Measurements from ENCODE around the gene ATXN2. TPM values are rescaled to one million over a fixed set of nuclear protein-coding genes. Genes with fewer than 3 reads are reported as not detected.
"Not testable (repeated sequence)": the region's sequence is repeated elsewhere in the genome, so short reads cannot be mapped to it uniquely, and the experiment has no call there.

ATXN2 gene
- total RNA-seq, 1 donor from 2014 or later: 10.9 TPM

GRCh38 chr12:111573476-111573875, 25.6 kb downstream of the ATXN2 start:
- no peak for DNase-seq (ENCODE audit: low read depth in 2 of 2)

- DNase-seq (ENCODE audit: low read depth in 2 of 2): peak in 1 of 2 donors; percentile 83
Observed at GRCh38 chr12:111570084-111570961, 28.8 kb downstream of the ATXN2 start.

- DNase-seq (ENCODE audit: low read depth in 2 of 2): no peak
Observed at GRCh38 chr12:111569363-111570083, 29.6 kb downstream of the ATXN2 start.

DNA sequence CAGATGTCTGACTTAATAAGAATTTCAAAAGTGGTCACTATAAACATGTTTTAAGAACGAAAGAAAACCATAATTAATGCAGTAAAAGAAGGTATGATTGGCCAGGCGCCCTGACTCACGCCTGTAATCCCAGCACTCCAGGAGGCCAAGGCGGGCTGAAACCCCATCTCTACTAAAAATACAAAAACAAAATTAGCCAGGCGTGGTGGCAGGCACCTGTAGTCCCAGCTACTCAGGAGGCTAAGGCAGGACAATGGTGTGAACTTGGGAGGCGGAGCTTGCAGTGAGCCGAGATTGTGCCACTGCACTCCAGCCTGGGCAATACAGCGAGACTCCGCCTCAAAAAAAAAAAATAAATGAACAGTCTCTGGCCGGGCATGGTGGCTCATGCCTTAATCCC, 38.3 kb downstream of the ATXN2 start:
- DNase-seq (ENCODE audit: low read depth in 2 of 2): not testable (repeated sequence)

DNA sequence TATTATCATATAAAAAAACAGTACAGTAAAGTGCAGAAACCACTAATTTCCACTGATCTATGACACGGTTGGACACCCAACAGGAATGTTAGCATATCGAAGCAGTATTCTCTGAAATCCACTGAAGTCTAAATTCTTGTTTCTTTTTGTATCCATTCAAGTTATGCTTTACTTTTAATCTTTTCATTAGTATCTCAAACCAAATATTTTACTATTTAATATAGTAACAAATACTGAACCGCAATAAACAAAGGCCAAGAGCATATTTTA, 41.1 kb downstream of the ATXN2 start:
- DNase-seq (ENCODE audit: low read depth in 2 of 2): no peak

GRCh38 chr12:111557271-111558106, 41.6 kb downstream of the ATXN2 start:
- no peak for DNase-seq (ENCODE audit: low read depth in 2 of 2)

GRCh38 chr12:111556676-111557075, 42.4 kb downstream of the ATXN2 start:
- no peak for DNase-seq (ENCODE audit: low read depth in 2 of 2)

DNA sequence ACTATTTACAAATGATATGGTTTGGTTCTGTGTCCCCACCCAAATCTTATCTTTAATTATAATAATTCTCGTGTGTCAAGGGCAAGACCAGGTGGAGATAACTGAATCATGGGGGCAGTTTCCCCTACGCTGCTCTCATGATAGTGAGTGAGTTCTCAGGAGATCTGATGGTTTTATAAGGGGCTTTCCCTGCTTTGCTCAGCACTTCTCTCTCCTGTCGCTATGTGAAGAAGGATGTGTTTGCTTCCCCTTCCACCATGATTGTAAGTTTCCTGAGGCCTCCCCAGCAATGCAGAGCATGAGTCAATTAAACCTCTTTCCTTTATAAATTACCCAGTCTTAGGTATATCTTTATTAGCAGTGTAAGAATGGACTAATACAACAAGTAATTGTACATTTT, 43.8 kb downstream of the ATXN2 start:
- DNase-seq (ENCODE audit: low read depth in 2 of 2): not testable (repeated sequence)

DNA sequence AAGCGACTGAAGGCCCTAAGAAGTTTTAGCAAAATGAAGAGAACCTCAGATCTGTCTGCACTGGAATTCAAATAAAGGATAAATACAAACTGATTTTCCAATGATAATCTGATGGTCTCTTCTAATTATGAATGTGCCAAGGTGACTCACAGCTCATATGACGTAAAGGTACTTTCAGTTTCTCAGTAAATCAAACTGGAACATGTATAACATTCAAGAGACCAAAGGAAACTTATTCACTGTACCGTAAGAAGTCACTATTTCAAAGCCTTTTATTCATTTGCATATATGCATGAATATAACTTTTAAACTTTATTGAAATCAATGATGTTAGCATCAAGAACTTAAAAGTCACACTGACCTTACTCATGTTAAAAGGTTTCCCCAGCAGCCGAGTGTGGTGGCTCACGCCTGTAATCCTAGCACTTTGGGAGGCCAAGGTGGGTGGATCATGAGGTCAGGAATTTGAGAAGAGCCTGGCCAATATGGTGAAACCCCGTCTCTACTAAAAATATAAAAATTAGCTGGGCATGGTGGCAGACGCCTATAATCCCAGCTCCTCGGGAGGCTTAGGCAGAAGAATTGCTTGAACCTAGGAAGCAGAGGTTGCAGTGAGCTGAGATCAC, 52.2 kb downstream of the ATXN2 start:
- peak in 1 of 2 donors; percentile 20 for DNase-seq (ENCODE audit: low read depth in 2 of 2)

DNA sequence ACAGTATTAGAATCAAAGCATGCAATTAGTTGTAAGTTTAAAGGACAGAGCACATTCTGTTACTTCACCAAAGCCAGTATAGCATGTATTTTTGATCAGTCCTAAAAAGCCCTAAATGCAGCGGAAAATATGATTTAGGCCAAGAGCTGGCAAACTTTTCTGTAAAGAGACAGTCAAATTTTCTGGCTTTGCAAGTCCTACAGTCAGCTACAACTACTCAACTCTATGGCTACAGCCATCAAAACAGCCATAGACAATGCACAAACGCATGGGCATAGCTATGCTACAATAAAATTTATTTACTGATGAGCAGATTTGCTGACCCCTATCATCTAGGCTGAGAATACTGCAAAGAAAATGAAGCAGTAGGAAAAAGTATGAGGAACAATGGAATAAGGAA, 52.9 kb downstream of the ATXN2 start:
- no peak for DNase-seq (ENCODE audit: low read depth in 2 of 2)

DNA sequence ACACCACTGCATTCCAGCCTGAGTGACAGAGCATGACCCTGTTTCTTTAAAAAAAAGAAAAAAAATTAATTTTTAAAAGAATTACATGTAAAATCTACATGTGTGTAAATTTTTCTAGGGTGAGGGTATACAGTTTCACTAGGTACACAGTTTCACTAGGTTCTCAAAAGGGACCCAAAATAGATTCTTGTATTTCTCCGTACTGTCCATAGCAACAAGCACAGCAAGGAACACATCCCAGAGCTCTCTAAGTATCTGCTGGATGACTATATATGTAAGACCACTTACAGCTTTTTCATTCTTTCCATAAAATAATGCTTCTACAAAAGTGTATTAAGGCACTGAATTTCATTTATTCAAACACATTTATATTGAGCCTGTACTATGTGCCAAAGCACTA, 55.1 kb downstream of the ATXN2 start:
- no peak for DNase-seq (ENCODE audit: low read depth in 2 of 2)

DNA sequence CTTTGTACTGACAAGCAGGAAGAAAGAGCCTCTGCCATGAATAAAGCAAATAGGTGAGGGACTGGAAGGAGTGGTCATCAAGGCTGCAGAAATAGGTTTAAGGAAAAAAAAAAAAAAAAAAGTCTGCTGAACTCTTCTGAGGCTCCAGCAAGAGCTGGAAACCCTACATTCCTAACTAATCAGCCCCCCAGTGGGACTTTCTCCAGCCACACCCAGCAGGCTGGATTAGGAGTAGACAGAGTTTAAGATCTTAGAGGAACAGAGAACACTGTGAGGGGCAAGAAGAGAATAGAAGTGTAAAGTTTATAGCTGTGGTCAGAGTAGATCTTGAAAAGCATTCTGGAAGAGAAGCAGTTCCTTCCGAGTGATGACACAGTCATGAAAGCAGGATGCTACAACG, 66.4 kb downstream of the ATXN2 start:
- DNase-seq (ENCODE audit: low read depth in 2 of 2): no peak

DNA sequence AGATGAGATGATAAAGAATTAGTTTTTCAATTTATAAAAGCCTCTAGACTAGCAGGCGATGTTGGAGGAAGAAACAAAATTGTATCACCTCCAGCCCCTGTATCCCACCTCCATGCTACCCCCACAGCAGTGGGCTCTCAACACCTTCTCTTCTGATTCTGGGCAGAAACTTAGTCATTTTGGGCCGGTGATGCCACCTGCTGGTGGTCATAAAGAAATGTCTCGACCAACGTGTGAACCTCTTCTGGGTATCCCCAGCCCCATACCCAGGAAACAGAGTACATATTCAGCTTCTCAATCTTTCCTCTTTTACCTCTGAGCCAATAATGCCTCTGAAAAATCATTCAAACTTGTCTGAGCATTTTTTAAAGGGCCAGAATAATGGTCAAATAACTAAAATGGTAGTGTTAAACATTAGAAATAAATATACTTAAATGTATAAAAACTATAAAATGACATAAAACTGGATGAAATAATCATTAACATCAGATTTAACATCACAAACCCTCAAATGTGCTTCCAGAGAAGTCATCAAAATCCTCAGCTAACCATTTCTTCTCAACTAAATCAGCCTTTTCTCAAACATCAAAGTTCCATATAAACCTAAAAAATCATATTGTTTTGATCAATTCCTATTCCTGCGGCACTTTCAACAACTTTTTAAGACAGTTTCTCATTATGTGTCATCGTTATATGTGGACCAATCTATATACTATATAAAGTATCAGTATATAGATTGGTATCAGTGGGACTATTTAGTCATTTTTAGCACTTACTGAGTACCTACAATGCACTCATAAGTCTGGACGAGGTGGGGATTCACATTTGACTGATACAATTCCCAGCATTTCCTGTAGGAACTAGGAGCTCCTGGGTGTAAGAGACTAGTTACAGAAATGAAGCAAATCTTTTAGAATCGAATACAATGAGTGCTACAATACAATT, 69.4 kb downstream of the ATXN2 start:
- peak; percentile 43 to 70 for DNase-seq (ENCODE audit: low read depth in 2 of 2)

GRCh38 chr12:111523587-111524167, 75.4 kb downstream of the ATXN2 start:
- DNase-seq (ENCODE audit: low read depth in 2 of 2): no peak

GRCh38 chr12:111521801-111522200, 77.3 kb downstream of the ATXN2 start:
- DNase-seq (ENCODE audit: low read depth in 2 of 2): no peak

DNA sequence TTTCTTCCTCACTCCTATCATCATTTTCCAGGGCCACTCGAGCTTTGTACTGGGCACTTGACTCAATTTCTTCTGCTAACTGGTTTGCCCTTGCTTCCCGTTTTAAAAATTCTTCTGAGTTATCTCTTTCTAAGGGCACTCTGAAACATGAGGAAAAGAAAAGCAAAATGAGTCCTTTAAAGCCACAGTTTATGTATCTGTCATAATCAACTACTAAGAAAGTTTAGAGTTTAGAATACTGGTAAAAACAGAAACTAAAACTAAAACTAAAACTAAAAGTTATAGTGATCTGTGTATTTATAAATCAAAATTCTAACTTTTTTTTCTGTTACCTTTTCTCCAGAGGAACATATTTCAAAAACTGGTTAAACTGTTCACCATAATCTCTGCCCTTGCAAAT, 79.2 kb downstream of the ATXN2 start:
- no peak for DNase-seq (ENCODE audit: low read depth in 2 of 2)

- no peak for DNase-seq (ENCODE audit: low read depth in 2 of 2)
Observed at GRCh38 chr12:111519083-111519482, 80.0 kb downstream of the ATXN2 start.

- not testable (repeated sequence) for DNase-seq (ENCODE audit: low read depth in 2 of 2)
Observed at GRCh38 chr12:111507719-111508118, 91.4 kb downstream of the ATXN2 start.

GRCh38 chr12:111507258-111507657, 91.9 kb downstream of the ATXN2 start:
- DNase-seq (ENCODE audit: low read depth in 2 of 2): not testable (repeated sequence)

- DNase-seq (ENCODE audit: low read depth in 2 of 2): no peak
Observed at GRCh38 chr12:111506260-111506659, 92.9 kb downstream of the ATXN2 start.
